Activated effector memory CD4-positive, alpha-beta T cell treated with anti-CD3 and anti-CD28 coated beads, Interleukin-2, amount 50 U/mL, for 16 hours (primary cell): Measurements from ENCODE around the gene PODXL2.
A peak's percentile ranks its signal among the peaks of the same experiment; 100 is the strongest.

Experiments used
- DNase-seq: peaks from one replicate; pipeline ENCODE4 v3.0.0-alpha.2; 2020

PODXL2 gene

DNA sequence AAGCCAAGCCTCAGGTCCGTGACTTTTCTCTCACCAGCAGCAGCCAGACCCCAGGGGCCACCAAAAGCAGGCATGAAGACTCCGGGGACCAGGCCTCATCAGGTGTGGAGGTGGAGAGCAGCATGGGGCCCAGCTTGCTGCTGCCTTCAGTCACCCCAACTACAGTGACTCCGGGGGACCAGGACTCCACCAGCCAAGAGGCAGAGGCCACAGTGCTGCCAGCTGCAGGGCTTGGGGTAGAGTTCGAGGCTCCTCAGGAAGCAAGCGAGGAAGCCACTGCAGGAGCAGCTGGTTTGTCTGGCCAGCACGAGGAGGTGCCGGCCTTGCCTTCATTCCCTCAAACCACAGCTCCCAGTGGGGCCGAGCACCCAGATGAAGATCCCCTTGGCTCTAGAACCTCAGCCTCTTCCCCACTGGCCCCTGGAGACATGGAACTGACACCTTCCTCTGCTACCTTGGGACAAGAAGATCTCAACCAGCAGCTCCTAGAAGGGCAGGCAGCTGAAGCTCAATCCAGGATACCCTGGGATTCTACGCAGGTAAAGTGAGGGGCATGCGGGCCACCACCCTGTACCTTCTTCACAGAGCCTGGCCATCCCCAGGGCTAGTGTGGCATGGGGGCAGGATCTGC lies 31.8 kb downstream of the PODXL2 start:
- no peak for DNase-seq

DNA sequence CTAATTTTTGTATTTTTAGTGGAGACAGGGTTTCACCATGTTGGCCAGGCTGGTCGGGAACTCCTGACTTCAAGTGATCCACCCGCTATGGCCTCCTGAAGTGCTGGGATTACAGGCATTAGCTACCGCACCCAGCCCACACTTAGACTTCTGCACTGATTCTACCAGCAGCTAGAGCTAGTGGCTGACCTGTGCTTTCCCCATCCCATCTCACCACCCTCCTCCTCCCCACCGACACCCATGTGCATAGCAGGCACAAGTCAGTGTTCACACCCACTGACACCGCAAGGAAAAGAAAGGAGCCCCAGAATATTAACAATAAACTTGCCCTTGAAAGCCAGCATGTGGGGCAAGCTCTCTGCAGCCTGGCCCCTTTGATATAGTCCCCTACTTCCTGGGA lies 32.6 kb downstream of the PODXL2 start:
- DNase-seq, result no peak

- DNase-seq, result no peak
Measured at GRCh38 chr3:127662001-127662469, 33.0 kb downstream of the PODXL2 start.

DNA sequence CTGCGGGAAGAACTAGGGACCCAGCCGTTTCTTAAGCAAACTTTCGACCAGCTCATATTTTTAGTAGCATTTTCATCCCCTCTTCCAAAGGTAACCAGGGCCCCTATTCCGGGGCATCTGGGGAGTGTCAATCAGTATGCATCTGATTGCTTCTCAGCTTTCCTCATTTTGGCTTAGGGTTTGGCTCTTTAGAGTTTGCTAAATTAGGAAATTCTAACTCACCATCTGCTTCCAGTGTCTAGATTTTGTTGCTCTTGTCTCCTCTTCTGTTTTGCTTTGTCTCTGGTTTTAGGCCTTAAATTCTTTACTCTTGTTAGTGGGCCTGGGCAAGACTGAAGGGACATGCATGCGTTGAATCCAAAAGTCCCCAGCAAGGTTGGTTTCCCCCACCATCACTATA lies 34.2 kb downstream of the PODXL2 start:
- no peak for DNase-seq

DNA sequence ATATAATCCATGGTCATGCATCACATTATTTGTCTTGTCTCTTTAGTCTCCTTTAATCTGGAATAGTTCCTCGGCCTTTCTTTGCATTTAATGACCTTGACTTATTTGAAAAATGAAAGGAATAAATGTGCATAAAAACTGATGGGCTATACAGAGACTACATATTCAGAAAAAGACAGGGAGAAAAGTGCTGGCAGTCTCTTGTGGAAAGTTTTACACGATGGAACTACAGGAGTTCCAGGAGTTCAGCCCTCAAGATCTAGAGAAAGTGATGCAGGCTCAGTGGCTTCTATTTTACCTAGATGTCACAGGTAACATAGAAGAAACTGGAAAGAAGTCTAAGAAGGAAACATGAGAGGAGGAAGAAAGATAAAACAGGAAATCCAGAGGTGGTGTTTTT lies 36.2 kb downstream of the PODXL2 start:
- DNase-seq, result no peak

- peak; percentile 43 for DNase-seq
Measured at GRCh38 chr3:127665586-127665985, 36.6 kb downstream of the PODXL2 start.

DNA sequence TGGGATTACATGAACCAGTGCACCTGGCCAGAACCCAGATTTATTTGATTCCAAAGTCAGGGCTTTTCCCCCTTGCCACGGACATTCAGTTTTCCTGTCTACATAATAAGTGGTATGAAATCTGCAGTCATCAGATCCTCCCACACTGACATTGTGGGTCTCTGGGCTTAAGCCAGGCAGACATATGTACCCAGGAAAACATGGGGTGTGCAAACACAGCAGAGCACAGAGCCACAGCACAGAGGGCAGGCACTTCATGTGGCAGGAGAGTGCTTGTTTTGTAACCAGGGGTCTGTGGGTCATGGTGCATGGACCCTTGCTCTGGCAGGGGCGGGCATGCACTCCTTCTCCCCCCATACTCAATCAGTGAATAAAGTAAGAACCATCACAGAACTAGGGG lies 37.7 kb downstream of the PODXL2 start:
- peak; percentile 33 for DNase-seq

DNA sequence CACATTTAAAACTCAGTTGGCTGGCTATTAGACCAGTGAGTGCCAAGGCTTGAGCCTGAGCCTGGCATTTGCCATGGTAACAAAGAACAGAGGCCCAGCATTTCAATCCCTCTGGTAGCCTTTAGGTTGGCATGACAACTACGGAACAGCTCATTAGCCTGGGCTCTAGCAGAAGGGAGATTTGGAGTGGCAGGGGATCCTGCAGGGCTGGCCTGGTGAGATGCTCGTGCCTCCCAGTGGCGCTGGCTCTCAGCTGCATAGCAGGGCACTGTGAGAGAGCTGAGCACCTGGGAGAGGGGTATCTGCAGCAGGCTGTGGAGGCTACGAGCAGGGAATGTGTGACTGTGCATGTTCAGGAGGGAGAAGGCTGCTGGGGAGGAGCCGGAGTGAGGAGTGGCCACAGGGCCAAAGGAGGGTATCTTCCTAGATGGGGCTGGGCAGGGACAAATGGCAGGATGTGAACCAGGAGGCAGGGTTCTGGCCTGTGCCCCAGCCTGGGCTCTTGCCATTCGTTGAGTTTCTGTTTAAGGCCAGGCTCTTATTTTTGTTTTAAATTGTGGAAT lies 38.2 kb downstream of the PODXL2 start:
- peak; percentile 39 for DNase-seq

- peak; percentile 53 for DNase-seq
Measured at GRCh38 chr3:127668906-127669305, 39.9 kb downstream of the PODXL2 start.

GRCh38 chr3:127669541-127670228 lies 40.7 kb downstream of the PODXL2 start:
- peak; percentile 55 for DNase-seq

DNA sequence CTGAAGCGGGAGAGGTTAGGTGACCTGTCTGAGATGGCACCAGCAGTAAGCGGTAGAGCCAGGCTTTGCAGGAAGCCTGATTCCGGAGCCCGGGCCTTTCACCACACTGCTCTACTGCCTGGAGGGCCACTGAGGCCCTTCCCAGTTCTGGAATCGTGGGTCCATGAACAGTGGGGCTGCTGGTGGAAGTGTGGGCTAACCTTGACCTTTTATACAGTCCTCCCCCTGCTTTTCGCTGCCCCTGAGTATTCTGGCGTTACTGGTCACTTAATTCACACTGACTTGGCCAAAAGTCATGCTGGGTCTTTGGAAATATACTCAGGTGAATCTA lies 41.2 kb downstream of the PODXL2 start:
- no peak for DNase-seq

DNA sequence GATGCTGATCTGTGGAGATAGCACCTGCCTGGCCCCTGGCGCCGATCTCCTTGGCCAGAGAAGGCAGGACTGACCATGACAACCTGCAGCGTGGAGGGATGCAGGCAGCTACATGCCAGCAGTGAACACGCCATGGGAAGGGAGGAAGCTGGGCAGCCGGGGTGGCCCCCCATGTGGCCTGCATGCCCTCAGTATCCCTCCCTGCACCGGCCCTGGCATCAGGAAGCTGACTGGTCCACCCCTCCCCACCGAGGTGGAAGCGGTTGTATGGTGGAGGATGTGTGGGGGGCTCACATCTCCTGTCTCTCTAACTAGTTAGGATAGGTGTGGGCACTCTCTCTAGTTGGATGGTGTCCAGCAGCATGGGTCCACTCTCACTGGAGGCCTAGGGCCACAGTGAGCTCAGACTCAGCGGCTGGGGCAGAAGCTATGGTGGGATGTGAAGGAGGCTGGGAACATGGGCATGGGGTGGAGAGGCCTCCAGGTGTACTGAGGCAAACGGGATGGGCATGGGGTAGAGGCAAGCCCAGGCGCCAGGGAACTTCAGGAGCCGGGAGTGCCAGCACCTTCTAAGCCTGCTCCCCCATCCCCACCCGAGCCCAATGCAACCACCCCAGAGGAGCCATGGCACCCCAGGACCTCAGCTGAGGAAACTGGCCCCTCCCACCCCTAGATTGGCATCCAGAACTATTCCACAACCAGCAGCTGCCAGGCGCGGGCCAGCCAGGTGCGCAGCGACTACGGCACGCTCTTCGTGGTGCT lies 42.0 kb downstream of the PODXL2 start:
- DNase-seq, result peak; percentile 59

DNA sequence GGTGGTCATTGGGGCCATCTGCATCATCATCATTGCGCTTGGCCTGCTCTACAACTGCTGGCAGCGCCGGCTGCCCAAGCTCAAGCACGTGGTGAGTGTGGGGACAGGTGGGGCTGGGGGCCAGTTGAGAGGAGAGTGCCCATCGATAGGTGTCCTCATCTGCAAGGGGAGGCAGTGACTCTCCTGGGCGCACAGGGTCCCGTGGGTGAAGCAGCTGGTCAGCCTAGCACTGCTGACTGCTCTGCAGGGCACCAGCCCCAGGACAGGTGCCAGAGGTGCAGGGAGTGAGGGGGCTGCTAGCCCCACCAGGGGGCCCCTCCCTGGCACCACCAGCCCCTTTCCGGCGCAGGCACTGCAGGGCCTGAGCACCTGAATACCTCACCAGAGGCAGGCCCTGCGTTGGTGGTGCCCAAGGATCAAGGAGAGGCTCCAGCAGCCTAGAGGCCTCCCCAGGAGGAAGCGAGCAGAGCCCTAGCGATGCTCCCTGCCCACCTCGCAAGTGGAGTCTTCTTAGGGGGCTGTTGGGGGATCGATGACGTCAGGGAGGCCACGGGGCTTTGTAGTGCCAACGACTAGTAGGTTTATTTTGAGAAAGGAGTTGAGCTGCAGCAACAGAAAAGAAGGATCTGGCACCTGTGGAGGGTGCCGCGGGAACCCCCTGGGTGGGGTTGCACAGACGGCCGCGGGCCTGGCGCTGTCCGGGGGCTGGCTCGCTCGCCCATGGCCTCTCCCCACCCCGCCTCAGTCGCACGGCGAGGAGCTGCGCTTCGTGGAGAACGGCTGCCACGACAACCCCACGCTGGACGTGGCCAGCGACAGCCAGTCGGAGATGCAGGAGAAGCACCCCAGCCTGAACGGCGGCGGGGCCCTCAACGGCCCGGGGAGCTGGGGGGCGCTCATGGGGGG lies 42.8 kb downstream of the PODXL2 start:
- peak; percentile 68 for DNase-seq

- peak; percentile 95 for DNase-seq
Measured at GRCh38 chr3:127672429-127673190, 43.6 kb downstream of the PODXL2 start, which contains the start of gene ABTB1. Gene ABTB1 (plus strand): TSS chr3:127672952. CDS start chr3:127673026, 74 bp downstream.

DNA sequence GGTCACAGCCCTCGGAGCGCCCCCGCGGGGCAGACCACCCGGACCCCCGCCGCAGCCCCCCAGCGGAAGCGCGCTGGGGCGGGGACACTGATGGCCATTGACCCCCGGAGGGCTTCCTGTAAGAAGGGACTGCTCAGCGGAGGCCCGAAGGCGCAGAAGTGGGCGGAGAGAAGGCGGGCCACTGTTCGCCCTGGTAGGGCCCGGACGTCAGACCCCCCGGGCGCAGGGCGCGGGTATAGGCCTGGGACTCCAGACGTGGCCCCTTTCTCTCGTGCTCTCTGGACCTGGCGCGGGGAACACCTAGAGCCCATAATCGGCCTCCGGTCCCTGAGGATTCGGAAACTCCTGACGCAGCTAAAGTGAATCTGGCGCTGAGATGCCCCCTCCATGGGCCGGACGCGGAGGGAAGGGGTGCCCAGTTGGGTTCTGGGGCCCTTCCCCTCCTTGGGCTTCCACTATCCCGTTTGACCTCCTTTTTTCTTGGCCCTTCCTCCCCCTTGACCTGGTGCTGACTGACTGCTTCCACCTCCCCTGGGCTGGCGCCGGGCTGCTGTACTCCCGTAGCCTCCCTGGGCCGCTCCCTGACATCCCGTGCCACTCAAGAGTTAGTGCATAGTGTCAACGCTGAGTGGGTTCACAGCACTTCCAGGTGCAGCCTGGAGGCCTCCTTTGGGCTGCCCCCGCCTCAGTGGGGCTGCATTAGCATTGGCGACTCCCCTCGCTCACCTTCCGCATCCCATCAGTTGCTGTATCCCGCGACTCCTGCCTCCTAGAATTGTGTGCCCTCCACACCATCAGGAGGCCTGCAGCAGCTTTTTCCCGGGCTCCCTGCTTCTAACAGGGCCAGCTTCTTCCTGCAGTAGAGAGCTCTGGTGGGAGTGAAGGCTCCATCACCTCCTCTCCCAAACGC lies 44.5 kb downstream of the PODXL2 start:
- peak; percentile 84 for DNase-seq

DNA sequence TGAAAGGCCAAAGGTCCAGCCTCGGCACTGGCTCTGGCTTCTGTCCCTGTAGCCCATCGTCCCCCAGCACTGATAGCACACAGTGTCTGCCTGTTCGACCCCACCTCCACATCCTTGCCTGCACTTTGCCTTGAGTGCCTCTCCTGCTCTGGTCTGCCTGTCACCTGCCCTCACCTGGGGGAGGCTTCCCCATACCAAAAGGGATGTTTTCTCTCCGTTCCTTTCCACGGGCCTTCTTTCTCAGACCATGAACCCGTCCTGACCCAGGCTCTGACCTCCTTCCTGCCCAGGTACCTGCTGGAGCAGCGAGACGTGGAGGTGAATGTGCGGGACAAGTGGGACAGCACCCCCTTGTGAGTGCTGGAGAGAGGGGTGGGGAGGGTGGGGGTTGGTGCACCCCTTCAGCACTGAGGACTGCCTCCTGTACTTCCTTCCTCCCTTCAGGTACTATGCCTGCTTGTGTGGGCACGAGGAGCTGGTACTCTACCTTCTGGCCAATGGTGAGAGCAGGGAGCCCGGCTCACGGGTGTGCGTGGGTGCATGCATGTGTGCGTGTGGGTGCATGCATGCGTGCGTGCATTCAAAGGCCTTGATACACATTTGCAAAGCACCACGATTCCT lies 45.2 kb downstream of the PODXL2 start:
- peak; percentile 61 for DNase-seq

DNA sequence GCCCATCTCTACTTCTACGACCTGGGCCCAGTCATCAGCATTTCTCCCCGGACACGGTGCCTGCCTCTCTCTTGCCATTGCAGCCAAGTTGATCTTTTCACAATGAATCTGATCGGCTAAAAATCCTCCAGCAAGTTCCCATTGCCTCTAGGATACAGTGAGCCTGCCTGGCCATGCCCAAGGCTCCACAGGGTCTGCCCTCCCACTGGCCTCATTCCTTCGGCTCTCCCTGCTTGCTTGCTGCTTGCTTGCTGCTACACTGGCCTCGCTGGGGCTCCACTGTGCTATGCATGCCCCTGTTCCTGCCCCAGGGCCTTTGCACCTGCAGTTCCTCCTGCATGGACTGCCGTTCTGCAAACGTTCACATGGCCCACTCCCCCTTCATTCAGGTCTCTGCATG lies 45.8 kb downstream of the PODXL2 start:
- DNase-seq, result peak; percentile 47

GRCh38 chr3:127675651-127676391 lies 46.8 kb downstream of the PODXL2 start:
- peak; percentile 62 for DNase-seq

- DNase-seq, result peak; percentile 58
Measured at GRCh38 chr3:127676456-127676855, 47.5 kb downstream of the PODXL2 start.
